ENCODE results near the gene SLC6A1. TPM values are rescaled to one million over a fixed set of nuclear protein-coding genes. Genes with fewer than 3 reads are reported as not detected.
"Not testable (repeated sequence)": the region's sequence is repeated elsewhere in the genome, so short reads cannot be mapped to it uniquely, and the experiment has no call there.

SLC6A1 gene
- total RNA-seq, 1 experiment from 2014 or later, result not detected

GRCh38 chr3:11059799-11060115, 67.2 kb downstream of the SLC6A1 start:
- no peak for DNase-seq (ENCODE audit: low read depth)

GRCh38 chr3:11060500-11061251, 68.1 kb downstream of the SLC6A1 start:
- DNase-seq (ENCODE audit: low read depth), result peak; percentile 73

- not testable (repeated sequence) for DNase-seq (ENCODE audit: low read depth)
These were observed 68.8 kb downstream of the SLC6A1 start for GRCh38 chr3:11061268-11061871.

GRCh38 chr3:11062704-11063103, 70.2 kb downstream of the SLC6A1 start:
- DNase-seq (ENCODE audit: low read depth), result no peak

DNA sequence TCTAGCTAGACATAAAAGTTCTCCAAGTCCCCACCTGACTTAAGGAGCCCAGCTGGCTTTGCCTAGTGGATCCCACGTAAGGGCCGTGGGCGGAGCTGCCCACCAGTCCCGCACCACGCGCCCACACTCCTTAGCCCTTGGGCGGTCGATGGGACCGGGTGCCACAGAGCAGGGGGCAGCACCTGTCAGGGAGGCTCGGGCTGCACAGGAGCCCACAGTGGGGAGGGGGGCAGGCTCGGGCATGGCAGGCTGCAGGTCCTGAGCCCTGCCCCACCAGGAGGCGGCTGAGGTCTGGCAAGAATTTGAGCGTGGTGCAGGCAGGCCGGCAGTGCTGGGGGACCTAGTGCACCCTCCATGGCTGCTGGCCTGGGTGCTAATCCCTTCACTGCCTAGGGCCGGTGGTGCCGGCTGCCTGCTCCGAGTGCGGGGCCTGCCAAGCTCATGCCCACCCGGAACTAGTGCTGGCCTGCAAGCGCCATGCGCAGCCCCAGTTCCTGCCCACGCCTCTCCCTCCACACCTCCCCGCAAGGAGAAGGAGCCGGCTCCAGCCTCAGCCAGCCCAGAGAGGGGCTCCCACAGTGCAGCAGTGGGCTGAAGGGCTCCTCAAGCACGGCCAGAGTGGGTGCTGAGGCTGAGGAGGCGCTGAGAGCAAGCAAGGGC, 78.7 kb downstream of the SLC6A1 start:
- DNase-seq (ENCODE audit: low read depth), result no peak

- DNase-seq (ENCODE audit: low read depth), result no peak
These were observed 80.1 kb downstream of the SLC6A1 start for GRCh38 chr3:11072631-11073030.

DNA sequence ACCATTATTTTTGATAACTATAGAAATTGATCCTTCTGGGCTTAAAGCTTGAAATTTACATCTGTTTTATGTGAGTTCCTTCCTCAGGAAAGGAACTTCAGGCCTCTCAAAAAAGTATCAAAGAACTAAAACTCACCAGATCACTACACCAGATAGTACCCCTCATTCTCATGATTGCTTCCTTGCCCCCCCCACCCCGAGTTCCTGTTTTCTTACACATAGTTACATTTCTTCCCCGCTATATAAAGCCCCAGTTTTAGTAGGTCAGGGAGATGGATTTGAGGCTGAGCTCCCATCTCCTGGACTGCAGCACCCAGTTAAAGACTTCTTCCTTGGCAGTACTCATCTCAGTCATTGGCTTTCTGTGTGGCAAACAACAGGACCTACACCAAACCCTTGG, 81.5 kb downstream of the SLC6A1 start:
- DNase-seq (ENCODE audit: low read depth), result no peak

DNA sequence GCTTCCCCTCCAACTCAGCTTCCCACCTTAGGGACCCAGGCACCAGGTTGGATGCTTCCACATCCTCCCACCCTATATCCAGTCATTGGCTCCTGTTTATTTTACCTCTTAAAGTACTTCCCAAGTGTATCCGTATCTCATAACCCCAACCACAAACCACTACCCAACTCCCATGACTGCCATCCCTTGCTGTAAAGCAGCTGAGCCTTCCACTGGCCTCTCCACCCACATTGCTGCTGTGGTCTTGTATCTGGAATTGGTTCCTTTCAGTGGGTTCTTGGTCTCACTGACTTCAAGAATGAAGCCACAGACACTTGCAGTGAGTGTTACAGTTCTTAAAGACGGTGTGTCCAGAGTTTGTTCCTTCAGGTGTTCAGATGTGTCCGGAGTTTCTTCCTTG, 81.9 kb downstream of the SLC6A1 start:
- DNase-seq (ENCODE audit: low read depth), result no peak

DNA sequence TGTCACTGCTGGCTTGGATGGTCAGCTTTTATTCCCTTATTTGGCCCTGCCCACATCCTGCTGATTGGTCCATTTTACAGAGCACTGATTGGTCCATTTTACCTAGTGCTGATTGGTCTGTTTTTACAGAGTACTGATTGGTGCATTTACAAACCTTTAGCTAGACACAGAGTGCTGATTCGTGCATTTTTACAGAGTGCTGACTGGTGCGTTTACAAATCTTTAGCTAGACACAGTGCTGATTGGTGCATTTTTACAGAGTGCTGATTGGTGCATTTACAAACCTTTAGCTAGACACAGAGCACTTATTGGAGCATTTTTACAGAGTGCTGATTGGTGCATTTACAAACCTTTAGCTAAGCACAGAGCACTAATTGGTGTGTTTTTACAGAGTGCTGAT, 82.6 kb downstream of the SLC6A1 start:
- not testable (repeated sequence) for DNase-seq (ENCODE audit: low read depth)

GRCh38 chr3:11076711-11077110, 84.2 kb downstream of the SLC6A1 start:
- no peak for DNase-seq (ENCODE audit: low read depth)

GRCh38 chr3:11077466-11077865, 84.9 kb downstream of the SLC6A1 start:
- peak; percentile 67 for DNase-seq (ENCODE audit: low read depth)

- DNase-seq (ENCODE audit: low read depth), result no peak
These were observed 86.4 kb downstream of the SLC6A1 start for GRCh38 chr3:11078826-11079515.

DNA sequence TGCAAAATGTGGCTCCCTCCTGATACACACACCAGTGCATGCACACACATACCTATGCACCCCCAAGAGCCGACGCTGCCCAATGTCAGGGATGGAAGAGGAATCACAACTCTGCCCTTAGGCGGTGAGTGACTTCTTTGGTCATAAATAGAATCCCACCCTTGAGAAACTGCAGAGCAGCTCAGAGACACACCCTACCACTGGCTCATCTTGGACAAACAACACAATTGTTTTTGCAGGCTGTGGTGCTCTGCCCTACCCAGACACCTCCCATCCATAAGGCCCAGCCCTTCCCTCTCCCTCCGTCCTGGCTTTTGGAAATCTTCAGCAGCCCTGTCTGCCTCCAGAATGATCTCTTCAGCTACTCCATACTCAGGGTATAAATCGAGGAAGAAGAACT, 87.9 kb downstream of the SLC6A1 start:
- peak; percentile 94 for DNase-seq (ENCODE audit: low read depth)

DNA sequence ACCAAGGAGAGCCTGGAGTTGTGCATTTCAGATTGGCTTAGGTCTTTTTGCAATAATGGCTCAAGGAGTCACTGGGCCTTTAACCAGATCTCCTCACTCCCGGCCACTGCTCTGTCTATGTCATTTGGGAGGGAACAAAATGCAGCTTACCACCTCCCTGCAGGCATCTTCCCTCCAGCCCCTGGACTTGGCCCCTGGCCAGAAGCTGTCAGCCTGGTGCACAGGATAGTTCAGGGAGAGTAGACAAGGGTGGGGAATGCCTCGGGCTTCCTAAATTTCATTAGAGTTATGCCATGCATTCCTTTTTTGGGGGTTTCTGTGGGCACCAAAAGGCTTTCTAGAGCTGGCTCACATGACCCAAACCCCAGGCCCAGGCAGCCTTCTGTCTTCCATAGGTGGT, 91.5 kb downstream of the SLC6A1 start:
- DNase-seq (ENCODE audit: low read depth), result peak; percentile 30

- DNase-seq (ENCODE audit: low read depth), result peak; percentile 32
These were observed 92.1 kb downstream of the SLC6A1 start for GRCh38 chr3:11084677-11085076.

DNA sequence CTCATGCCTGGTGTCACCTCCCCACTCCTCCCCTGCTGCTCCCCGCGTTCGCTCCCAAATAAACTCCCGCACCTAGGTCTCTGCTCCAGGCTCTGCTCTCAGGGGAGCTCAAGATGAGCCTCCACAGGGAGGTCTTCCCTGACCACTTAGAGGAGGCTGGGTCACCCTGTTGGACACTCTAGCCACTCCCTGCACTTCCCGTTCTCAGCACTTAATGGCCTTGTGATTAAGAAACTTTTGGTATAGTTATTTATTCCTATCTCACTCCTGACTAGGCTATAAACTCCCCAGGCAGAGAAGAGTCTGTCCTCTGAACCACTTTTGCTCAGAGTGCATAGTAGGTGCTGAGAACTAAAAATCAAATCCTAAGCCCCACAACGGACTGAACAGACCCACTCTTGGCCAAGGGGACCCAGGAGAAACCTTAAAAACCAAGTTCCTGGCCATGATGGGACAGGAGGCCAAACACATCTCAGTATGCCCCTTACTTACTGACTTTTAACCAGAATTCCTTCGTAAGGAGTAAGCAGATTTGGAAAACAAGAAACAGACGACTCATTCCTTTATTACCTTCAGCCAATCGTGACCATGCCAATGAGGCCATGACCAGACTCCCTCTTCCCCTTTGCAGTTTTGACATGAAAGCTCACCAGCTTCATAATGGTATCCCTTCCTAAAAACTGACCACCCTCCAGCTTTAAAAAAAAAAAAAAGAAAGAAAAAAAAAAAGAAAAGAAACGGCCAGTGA, 92.7 kb downstream of the SLC6A1 start:
- peak; percentile 23 for DNase-seq (ENCODE audit: low read depth)

- peak; percentile 20 for DNase-seq (ENCODE audit: low read depth)
These were observed 94.3 kb downstream of the SLC6A1 start for GRCh38 chr3:11086856-11087255.

- DNase-seq (ENCODE audit: low read depth), result no peak
These were observed 95.5 kb downstream of the SLC6A1 start for GRCh38 chr3:11088066-11088465.

GRCh38 chr3:11088831-11089230, 96.3 kb downstream of the SLC6A1 start:
- no peak for DNase-seq (ENCODE audit: low read depth)
